Hippocampal formation (tissue), 2 donors: ENCODE measurements around the gene NUP214.
A peak's percentile ranks its signal among the peaks of the same experiment; 100 is the strongest.
"Not testable (repeated sequence)": the region's sequence is repeated elsewhere in the genome, so short reads cannot be mapped to it uniquely, and the experiment has no call there.

Source experiments
- DNase-seq, 2 donors: peaks; one replicate each; lab custom pipeline; 2025; lab: John Stamatoyannopoulos, UW

The NUP214 gene

DNA sequence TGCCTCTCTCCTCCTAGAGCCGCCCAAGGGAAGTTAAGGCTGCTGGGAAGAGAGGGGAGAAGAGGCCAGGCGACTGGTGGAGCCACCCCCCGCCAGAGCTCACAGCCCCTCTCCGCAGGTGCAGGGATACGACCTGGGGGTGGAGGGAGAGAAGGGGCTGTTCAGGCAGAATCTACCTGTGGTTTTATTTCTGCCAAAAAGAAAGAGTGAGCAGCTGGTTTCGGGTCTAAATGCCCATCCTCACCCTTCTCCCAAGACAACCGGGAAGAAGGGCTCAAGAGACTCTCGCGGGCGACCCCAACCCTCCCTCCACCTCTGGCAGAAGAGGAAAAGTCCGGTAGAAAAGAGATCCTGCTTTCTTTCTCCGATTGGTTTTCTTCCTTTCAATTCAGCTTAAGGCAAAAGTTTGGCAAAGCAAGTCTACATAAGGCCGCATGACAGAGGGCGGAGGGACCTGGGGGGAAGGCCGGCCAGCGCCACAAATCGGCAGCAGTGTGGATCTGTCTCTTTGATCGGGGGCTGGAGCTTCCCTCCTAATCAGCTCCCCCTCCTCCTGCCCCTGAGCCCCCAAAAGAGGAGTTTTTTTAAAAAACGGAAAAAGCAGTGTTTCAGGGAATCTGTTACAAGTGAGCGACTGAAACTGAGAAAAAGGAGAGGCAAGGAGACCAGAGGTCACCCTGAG lies 134.7 kb downstream of the NUP214 start:
- no peak for DNase-seq

DNA sequence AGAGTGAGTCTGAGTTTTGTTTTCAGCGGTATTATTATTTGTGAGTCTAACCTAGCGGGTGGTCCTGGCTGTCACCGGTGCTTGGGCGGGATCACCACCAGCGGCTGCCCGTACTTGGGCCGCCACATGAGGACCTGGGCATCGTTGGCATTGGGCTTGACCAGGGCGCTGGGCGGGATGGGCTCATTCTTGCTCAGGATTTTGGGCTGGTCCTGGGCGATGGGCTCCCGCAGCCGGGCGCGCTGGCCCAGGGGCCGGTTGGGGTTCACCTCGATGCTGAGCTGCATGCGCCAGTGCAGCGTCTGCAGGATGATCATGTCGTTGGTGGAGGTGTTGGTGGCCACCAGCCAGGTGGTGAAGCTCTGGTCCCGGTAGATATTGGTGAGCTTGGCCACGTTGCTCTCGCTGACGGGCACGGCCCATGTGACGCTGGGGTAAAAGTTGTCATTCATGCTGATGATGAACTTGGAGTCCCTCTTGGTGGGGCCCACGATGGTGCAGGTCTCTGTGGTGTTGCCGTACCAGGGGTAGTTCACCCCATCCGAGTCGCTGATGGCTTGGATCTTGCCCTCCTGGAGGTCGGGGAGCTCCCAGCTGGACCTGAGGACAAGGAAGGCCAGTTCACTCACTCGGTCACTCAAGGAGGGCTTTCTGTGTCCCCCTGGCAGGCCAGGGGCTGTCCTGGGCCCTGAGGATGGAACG lies 135.5 kb downstream of the NUP214 start:
- DNase-seq: no peak

DNA sequence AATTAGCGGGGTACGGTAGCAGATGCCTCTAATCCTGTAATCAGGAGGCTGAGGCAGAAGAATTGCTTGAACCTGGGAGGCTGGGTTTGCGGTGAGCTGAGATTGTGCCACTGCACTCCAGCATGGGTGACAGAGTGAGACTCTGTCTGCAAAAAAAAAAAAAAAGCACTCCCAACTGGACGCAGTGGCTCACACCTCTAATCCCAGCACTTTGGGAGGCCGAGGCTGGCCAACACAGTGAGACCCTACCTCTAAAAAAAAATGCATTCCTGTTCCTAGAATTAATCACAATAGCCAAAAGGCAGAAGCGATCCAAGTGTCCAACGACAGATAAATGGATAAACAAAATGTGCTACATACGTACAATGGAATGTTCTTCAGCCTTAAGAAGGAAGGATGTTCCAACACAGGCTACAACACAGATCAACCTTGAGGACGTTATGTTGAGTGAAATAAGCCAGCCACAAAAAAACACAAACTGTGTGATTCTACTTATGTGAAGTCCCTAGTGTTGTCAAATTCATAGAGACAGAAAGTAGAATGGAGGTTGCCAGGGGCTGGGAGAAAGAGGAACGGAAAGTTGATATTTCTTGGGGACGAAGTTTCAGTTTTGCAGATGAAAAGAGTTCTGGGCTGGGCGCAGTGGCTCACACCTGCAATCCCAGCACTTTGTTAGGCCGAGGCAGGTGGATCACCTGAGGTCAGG lies 137.1 kb downstream of the NUP214 start:
- no peak for DNase-seq

DNA sequence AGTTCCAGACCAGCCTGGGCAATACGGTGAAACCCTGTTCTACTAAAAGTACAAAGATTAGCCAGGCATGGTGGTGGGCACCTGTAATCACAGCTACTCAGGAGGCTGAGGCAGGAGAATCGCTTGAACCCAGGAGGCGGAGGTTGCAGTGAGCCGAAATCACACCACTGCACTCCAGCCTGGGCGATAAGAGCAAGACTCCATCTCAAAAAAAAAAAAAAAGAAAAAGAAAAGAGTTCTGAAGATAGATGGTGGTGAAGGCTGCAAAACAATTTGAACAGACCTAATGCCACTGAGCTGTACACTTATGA lies 137.6 kb downstream of the NUP214 start:
- not testable (repeated sequence) for DNase-seq

DNA sequence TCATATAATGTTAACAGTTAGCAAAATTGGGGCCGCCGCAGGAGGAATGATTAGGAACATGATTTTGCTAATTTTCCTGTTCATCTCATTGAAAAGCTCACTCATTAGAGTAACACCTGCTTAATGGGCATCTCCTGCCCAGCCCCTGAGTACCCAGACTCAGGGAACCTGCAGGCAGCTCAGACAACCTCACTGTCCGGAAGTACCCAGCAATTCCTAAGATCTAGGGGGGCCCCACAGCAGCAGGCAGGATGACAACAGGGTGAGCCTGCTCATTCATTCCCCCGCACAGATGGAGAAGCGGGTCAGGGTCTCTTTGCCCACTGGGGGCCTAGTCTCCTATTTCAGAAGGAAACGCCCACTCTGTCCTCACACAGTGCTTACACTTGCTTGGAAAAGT lies 138.3 kb downstream of the NUP214 start:
- no peak for DNase-seq

DNA sequence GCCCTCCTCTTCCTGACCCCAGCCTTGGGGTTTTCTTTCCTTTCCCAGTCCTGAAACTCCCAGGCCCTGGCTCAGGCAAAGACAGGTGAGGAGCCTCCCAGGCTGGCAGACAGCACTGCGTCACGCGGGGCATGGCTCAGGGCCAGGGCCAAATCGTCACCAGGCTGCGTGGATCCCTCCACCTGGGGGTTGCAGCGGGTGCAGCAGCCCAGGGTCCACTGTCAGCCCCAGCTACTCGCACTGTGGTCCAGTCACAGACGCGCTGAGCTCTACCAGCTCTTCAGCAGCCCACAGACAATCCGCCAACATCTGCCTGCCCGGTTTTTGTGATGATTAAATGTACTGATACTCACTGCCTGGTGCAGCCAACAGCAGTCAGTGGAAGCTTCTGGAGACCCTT lies 138.8 kb downstream of the NUP214 start:
- no peak for DNase-seq

DNA sequence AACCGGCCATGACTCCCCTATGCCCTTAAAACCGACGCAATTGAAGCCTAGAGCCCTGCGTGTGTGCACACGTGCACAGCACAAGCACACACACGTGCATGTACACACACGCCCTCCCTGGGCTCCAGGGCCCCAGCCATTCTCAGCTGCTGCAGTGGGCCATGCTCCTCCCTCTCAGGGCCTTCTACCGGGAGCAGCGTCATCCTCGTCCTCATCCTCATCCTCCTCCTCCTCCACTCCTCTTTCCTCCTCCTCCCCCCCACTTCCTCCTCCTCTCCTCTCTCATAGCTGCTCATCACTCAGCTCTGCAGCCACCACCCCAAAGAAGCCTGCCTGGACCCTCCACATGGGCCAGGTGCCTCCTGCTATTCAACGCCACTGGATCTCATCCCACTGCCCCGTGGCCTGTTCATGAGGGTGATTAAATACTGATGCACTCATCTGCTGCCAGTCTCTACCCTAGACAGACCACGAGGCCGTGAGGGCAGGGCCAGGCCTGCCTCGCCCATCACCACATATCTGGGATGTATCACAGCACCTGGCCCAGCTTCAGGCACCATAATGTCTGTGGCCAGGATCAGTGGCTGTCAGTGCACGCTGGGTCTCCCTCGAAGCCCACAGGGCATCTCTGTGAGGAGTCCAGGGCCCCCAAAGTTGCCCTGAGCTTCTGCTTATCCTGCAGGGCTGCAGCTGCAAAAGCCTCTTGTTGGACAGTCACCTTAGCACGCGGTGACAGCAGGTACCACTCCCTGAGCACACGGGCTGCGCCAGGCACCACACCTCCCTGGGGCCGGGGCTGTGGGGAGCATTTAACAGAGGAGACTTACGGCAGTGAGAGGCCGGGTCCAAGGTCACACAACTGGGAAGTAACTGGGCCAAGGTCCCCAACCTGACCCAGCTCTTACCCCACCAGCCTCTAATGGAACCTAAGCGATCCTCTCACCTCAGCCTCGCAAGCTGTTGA lies 141.2 kb downstream of the NUP214 start:
- DNase-seq: no peak

DNA sequence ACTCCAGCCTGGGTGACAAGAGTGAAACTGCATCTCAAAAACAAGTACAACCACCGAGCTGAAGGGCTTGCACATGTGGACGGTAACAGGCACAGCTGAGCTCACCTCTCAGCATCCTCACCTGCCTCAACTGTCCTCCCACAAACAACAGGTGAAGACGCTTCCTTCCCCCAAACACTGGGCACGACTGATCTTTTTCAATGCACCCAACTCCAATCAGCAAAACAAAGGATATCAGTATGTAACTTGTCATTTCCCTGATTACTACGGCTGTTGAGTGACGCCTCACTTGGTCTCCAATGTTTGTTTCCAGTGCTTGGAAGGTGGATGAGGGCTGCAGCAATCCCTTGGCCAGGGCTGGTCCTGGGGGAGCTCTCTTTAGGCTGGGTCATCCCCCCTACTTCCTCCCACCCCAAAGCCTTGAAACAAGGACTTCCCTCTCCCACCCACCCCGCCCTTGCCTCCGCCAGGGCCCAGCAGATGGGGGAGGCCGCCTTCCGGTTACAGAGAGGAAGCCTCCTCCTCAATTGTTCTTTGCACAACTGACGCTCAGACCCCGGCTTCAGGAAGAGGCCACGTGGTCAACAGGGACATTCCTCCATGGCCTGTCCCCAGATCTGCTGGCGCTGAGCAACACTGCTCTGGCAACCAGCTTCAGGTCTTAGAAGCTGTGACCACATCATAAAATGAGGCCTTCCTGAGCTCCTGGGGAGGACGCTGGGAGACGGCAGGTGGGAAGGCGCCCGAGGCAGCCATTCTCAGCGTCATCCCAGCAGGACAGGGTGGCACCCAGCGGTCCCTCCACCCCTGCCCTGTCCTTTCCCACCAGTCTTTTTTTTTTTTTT lies 145.0 kb downstream of the NUP214 start:
- DNase-seq: peak in 1 of 2 donors; percentile 38

DNA sequence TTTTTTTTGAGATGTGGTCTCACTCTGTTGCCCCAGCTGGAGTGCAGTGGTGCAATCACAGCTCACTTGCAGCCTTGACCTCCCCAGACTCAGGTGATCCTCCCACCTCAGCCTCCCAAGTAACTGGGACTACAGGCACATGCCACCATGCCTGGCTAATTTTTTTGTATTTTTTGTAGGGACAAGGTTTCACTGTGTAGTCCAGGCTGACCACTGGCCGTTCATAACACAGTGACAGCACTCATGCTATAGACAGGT lies 145.6 kb downstream of the NUP214 start:
- not testable (repeated sequence) for DNase-seq

DNA sequence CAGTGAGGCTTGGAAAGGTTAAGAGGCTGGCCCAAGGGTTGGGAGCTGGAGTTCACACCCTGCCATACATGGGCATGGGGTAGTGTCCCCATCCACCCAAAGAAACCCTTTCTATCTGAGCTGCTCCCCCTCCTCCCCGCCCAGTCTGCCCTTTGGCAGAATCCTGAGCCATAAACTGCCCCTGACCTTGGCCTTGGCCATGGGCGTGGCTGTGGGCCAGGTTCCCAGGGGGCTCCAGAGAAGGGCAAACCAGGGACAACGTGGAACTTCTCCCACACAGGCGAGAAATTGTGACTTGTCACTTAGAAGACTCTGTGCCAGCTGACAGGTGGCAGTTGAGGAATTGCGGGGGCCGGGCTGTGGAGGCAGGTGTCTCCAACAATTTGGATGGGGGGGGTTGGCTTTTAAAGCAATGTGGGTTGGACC lies 146.1 kb downstream of the NUP214 start:
- no peak for DNase-seq

DNA sequence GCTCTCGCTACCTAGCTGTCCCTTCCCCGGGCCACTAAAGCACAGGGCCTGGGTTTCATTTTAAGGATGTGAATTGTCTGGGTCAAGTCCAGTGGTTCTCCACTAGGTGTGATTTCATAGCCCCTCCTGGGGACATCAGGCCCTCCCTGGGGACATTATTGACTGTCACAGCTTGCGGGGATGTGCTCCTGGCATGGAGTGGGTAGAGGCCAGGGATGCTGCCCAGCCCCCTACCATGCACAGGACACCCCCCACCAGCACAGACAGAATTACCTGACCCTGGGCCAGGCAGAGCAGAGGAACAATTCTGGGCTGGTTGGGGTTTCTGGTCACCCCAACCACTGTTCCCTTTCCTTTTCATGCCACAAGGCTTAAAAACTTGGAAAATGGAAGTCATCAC lies 146.8 kb downstream of the NUP214 start:
- DNase-seq: no peak

DNA sequence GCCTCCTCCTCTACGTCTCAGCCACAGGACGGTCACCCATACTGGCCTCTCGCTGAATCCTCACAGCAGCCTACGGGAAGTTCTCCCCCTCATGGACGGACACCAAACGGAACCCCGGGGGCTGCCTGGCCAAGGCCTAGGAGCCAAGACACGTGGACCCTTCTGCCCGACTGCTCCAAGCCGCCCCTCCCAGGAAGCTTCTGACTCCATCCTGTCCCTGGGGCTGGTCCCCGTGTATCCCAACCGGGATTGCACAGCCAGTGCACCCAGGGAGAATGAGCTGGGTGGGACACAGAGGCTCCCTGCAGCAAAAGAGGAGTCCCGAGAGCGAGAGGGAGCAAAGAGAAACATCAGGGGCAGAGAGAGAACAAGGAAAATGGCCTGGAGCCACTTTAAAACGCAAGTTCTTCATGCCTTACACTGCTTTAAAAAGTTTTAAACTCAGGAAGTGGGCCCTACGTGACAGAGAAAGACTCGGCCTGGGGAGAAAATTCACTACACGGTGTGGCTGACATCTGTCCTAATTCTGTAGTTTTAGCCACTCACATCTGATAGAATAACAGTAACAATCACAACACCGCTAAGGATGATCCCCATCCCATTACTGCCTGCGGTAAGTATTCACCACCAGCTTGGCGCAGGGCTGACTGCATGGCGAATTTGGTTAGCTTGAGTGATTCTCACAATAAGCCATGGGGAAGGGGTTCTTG lies 147.9 kb downstream of the NUP214 start:
- DNase-seq: no peak

DNA sequence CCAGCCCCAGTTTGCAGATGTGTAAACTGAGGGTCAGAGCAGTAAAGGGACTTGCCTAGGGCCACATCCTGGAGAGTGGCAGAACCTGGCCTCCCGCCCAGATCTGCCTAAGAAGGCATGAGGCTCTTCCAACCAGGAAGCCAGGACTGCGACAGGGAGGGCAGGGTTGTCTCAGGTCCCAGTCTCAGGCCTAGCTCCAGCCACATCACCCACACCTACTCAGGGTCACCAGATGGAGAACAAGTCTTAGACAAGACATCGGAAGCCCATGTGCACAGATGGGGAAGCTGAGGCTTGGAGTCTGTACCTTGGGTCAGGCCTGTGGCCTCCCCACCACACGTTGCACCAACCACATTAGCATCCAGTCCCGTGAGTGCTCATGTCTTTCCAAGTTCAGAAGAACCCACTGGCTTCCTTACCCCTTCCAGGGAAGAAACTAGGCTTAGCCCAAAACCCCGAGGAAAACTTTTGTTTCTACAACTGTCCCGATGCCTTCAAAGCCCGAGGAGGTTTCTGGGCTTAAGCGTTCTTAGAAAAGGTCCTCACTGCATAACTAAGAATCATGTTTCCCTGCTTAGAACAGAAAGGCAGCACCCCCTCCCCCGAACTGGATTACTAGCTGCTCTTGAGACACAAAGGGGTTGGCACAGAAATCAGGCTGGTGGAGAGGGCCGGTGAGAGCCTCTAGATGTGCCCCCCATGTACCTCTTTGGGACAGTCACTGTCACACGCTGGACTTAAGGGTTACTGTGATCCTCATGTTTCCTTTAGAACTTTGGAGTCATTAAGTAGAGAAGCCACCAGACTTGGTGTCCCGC lies 148.7 kb downstream of the NUP214 start:
- DNase-seq: no peak

DNA sequence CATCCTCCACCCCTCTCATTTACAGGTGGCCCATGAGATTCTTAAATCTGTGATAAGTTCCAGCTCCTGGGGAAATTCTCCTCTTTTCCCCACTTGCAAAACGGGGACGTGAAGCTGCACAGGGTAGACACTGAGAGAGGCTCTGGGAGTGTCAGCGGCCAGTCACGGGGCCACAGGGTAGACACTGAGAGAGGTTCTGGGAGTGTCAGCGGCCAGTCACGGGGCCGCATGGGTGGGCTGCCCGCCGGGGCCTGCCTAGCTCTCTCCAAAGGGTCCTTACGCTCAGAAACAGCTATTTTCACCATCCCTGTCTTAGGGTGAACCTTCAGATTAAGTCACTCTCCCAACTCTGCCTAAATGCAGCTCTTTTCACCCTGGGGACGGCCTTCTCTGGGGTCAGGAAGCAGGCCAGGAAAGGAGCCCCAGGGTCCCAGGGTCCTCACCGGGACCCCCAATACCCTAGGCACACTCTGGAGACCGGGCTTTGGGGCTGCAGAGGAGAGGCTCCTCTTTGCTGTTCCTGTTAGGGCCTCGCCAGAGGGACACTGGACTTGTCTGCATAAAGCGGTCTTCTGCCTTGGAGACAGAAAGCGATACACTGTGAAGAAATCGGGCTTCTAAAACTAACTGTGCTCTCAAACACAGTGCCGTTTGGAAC lies 149.4 kb downstream of the NUP214 start:
- no peak for DNase-seq

DNA sequence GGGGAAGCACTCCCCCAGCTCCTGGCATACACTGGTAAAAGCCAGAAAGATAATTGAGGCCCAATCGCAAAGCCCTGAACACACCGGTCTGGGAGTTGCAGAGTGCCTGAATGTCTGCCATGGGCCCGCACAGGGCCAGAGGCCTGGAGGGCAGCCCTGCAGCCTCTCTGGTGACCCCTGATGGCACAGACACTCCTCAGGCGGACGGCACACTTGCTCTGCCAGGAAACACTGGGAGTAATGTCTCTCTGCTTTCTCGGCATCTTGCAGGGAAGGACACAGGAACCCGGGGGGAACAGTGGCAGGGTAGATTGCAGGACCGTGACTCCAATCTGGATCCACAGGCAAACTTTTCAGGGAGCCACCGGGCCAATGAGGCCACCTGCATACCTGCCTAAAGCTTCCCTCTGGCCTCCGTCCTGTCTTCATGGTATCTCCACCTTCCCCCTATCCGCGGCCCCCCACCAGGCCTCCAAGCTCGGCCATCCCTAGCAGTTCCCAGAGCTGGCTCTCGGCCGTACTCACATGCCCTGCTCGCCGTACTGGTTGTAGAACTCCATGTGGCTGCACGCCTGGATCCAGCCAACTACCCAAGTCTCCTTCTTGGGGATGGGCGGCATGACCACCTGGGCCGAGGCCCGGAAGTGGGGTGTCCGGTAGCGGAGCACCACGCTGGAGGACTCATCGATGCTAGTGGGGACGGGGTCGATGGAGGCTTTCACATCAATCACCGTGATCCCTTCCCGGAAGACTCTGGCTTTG lies 150.1 kb downstream of the NUP214 start:
- no peak for DNase-seq

DNA sequence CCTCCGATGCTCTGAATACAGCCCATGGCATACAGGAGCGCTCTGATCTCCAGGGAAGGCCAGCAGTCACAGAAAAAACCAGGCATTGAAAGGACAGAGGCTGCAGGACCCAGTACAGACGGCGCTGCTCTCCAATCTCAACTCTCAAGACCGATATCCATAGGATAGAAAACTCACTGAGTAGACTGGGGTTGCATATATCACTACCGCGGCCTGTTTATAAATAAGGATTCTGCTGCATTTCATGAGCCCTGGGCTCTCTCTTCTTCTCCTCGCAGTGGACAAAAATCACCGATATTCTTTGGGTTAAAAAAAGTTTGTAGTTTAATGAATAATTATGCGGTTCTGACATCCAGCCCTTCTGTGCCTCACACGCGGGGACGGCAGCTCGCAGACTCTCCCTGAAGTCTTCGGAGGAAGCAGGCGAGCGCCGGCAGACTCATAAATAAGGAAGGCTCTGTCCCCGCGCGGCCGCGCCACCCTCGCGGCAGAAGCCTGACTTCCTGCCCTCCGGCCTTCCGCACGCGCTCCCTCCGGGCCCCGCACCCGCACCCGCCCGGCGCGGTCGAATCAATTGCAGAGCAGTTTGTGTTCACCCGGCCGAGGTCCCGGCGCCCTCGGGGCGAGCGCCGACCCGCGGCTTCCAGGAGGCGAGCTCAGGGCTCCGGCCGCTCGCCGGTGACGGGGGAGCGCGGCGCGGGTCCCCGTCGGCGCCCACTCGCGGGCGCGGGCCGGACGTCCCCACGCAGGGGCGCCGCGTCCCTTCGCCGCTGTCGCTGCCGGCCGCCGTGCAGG lies 150.9 kb downstream of the NUP214 start, which contains the start of gene FAM78A:
Gene FAM78A, minus strand, starts transcription at position 417 of the 795 bp plus-strand sequence. Its CDS starts 331 bp downstream, at position 86.
- no peak for DNase-seq

DNA sequence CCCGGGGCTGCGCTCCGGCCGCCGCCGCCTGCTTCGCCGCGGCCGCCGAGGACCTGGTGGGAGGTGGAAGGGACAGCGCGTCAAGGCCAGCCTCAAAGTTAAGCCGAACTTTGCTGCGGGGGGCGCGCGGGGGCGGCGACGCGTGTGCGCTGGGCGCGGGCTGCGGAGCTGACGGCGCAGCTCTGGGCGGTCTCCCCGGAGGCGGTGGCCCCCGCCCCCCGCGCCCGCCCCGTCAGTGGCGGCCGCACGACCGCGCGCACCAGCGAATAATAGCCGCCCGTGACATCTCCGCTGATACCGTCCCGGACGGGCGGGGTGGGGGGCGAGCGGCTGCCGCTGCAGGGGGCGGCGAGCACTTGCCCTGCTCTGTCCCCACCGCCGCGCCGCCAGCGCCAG lies 151.5 kb downstream of the NUP214 start:
- no peak for DNase-seq
